Endothelial cell of umbilical vein (primary cell): ENCODE measurements around the gene TPCN1. TPM values are rescaled to one million over a fixed set of nuclear protein-coding genes. Genes with fewer than 3 reads are reported as not detected.

Experiments
- BruUV-seq: library from RNA; stranded (reverse); fragments of 400-500 nt; replicated peaks from 2 replicates; lab custom pipeline; 2021; lab: Mats Ljungman, UMichigan
- CTCF ChIA-PET: fragments of 300-600, 350-600 bp; sonication (Branson Sonifier 250); formaldehyde crosslinking; loops from one replicate; lab custom pipeline; 2021; ENCODE audit warnings: antibody characterized with exemption, inconsistent platforms; lab: Charles Lee
- POLR2A ChIA-PET: fragments of 300-600, 350-600 bp; sonication (Branson Sonifier 250); formaldehyde crosslinking; loops from one replicate; lab custom pipeline; 2021; ENCODE audit warnings: antibody characterized with exemption, inconsistent platforms; lab: Charles Lee
- DNase-seq: peaks from one replicate; pipeline ENCODE4 v3.0.0-alpha.2; 2011; ENCODE audit warnings: low read depth, low spot score
- FAIRE-seq: peaks from 2 replicates; lab custom pipeline; 2011; peaks lifted over from hg19 to GRCh38; lab: Jason Lieb, UNC
- H2AFZ ChIP-seq: 2 replicates; pipeline ENCODE4 v1.6.0; 2012; ENCODE audit warnings: low read depth, low read length, control low read depth, inconsistent platforms
- H3K27ac ChIP-seq: 2 replicates; pipeline ENCODE4 v1.5.1; 2011; ENCODE audit warnings: low read depth, mild to moderate bottlenecking, control low read depth, low read length, moderate library complexity; ENCODE audit not compliant: insufficient read depth
- H3K27me3 ChIP-seq, 2 experiments: 2 replicates each; pipeline versions ENCODE4 v1.6.0 to v1.6.1; 2011; ENCODE audit warnings: low read length in 2 of 2, mixed read lengths in 1 of 2; ENCODE audit not compliant: control insufficient read depth in 2 of 2, insufficient read depth in 2 of 2
- H3K36me3 ChIP-seq, 2 experiments: 2 replicates in 1 of 2; 3 replicates in 1 of 2; pipeline ENCODE4 v1.5.1; 2011; ENCODE audit warnings: low read length in 2 of 2, mild to moderate bottlenecking in 1 of 2, moderate library complexity in 1 of 2; ENCODE audit not compliant: control insufficient read depth in 2 of 2, insufficient read depth in 2 of 2; ENCODE audit errors: extremely low read depth in 1 of 2
- H3K4me1 ChIP-seq: 3 replicates; pipeline ENCODE4 v1.5.1; 2011; ENCODE audit warnings: mild to moderate bottlenecking, low read length; ENCODE audit not compliant: control insufficient read depth, insufficient read depth; ENCODE audit errors: extremely low read depth
- H3K4me2 ChIP-seq: 2 replicates; pipeline ENCODE4 v1.6.1; 2011; ENCODE audit warnings: low read length, control low read depth, mixed read lengths; ENCODE audit not compliant: insufficient read depth
- H3K4me3 ChIP-seq, 3 experiments: fragments of 200-600 bp in 1 of 3; sonication (generic), shearing (Covaris generic) in 1 of 3; replicated peaks in 1 of 3; 2 replicates each; pipeline ENCODE4 v1.5.1; 2011 to 2016; ENCODE audit warnings: control low read depth in 3 of 3, low read length in 3 of 3, mild to moderate bottlenecking in 2 of 3, inconsistent platforms in 1 of 3, low read depth in 1 of 3, moderate library complexity in 1 of 3; ENCODE audit not compliant: insufficient read depth in 1 of 3
- H3K79me2 ChIP-seq: 2 replicates; pipeline ENCODE4 v1.6.0; 2012; ENCODE audit warnings: low read length, inconsistent platforms; ENCODE audit not compliant: control insufficient read depth, insufficient read depth
- H3K9ac ChIP-seq: replicated peaks from 2 replicates; pipeline ENCODE3; 2011; ENCODE audit warnings: low read length, control low read depth; ENCODE audit not compliant: insufficient read depth; ENCODE audit errors: extremely low read depth
- H3K9me1 ChIP-seq: replicated peaks from 3 replicates; pipeline ENCODE4 v1.6.0; 2011; ENCODE audit warnings: mild to moderate bottlenecking, low read length; ENCODE audit not compliant: control insufficient read depth, insufficient read depth; ENCODE audit errors: extremely low read depth
- H3K9me3 ChIP-seq: replicated peaks from 2 replicates; pipeline ENCODE4 v1.5.1; 2012; ENCODE audit warnings: low read length, inconsistent platforms; ENCODE audit not compliant: control insufficient read depth, insufficient read depth
- H4K20me1 ChIP-seq: replicated peaks from 2 replicates; pipeline ENCODE3; 2011; ENCODE audit warnings: mild to moderate bottlenecking, low read length; ENCODE audit not compliant: control insufficient read depth, insufficient read depth; ENCODE audit errors: extremely low read depth
- CTCF ChIP-seq, 2 donors: IDR thresholded peaks; 1 replicate in 1 of 2; 2 replicates in 1 of 2; pipeline ENCODE4 v1.5.1; 2011; ENCODE audit warnings: low read length in 2 of 2, mild to moderate bottlenecking in 2 of 2, moderate library complexity in 2 of 2, control low read depth in 1 of 2, inconsistent platforms in 1 of 2, low read depth in 1 of 2; ENCODE audit not compliant: insufficient read depth in 1 of 2; ENCODE audit errors: extremely low read depth in 1 of 2
- EZH2 ChIP-seq: IDR thresholded peaks from 2 replicates; pipeline ENCODE4 v1.6.1; 2012; ENCODE audit warnings: borderline replicate concordance, low read depth, mild to moderate bottlenecking, moderate library complexity, low read length, inconsistent platforms; ENCODE audit not compliant: severe bottlenecking
- FOS ChIP-seq: IDR thresholded peaks from 2 replicates; pipeline ENCODE4 v1.6.1; 2011; ENCODE audit warnings: mild to moderate bottlenecking, low read length, moderate library complexity, borderline replicate concordance; ENCODE audit not compliant: insufficient read depth
- GATA2 ChIP-seq: IDR thresholded peaks from 2 replicates; pipeline ENCODE4 v1.7.0; 2011; ENCODE audit warnings: low read depth, mild to moderate bottlenecking, moderate library complexity, mixed read lengths, low read length; ENCODE audit not compliant: insufficient read length, insufficient read depth
- JUN ChIP-seq: IDR thresholded peaks from 2 replicates; pipeline ENCODE4 v1.6.1; 2011; ENCODE audit warnings: borderline replicate concordance, low read depth; ENCODE audit not compliant: insufficient read length, insufficient read depth
- MYC ChIP-seq: IDR thresholded peaks from one replicate; pipeline ENCODE4 v1.6.1; 2011; ENCODE audit warnings: mild to moderate bottlenecking, low read depth, low read length
- POLR2A ChIP-seq: IDR thresholded peaks from 2 replicates; pipeline ENCODE4 v1.6.1; 2012; ENCODE audit warnings: low read depth, mild to moderate bottlenecking, control low read depth, low read length
- POLR2AphosphoS5 ChIP-seq: IDR thresholded peaks from 2 replicates; pipeline ENCODE4 v1.6.1; 2012; ENCODE audit warnings: low read depth, mild to moderate bottlenecking, control low read depth, low read length, moderate library complexity; ENCODE audit not compliant: insufficient read depth
- dilution Hi-C: fragments of 300-500 bp; cut with MboI; formaldehyde crosslinking; loops from one replicate; pipeline ENCODE4 v1.15.0; 2019; ENCODE audit warnings: low sequenced_read_pairs; ENCODE audit not compliant: extremely low pct_ligation_motif_present
- intact Hi-C: fragments of 100-400 bp; cut with micrococcal nuclease; formaldehyde crosslinking; loops from one replicate; pipeline ENCODE4 v1.10.0; 2022
- polyA plus RNA-seq, 4 experiments: library from polyadenylated mRNA; depleted of rRNA in 3 of 4; stranded (reverse) in 3 of 4; unstranded in 1 of 4; fragments of >200 nt; gene quantifications; 2 replicates each; pipeline versions ENCODE4 v1.2.1 to v1.2.3, GENCODE V29; 2011 to 2012; ENCODE audit warnings: missing spikeins in 1 of 4
- total RNA-seq: library from RNA; stranded (reverse); gene quantifications from 2 replicates; pipeline ENCODE4 v1.2.3, GENCODE V29; 2021
- TF ChIP-seq, protein P1 (sequence below): IDR thresholded peaks from 2 replicates; pipeline ENCODE4 v1.6.1; 2011; ENCODE audit not compliant: insufficient read depth, insufficient read length

The TPCN1 gene
- total and polyA plus RNA-seq, 2 donors (not counting 3 experiments of a cell fraction or from before 2014, with no cell fraction given) = 19.5 to 28.3 TPM

DNA sequence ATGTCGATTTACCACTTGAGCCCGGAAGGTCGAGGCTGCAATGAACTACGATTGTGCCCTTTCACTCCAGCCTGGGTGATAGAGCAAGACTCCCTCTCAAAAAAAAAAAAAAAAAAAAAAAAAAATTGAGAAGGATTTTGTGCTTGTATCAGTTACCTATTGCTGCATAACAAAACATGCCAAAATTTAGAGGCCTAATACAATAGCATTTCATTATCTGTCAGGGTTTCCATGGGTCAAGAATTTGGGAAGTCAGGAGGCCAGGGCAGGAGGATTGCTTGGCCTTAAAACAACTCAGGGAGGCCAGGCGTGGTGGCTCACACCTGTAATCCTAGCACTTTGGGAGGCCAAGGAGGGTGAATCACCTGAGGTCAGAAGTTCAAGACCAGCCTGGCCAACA, 118.3 kb downstream of the TPCN1 start:
- no peaks in the 10 kb centered on the region for H3K9me1 ChIP-seq
- no peak for TF ChIP-seq FOS
- TF ChIP-seq GATA2 = no peak
- TF ChIP-seq POLR2AphosphoS5 = no peak
- TF ChIP-seq, protein P1, sequence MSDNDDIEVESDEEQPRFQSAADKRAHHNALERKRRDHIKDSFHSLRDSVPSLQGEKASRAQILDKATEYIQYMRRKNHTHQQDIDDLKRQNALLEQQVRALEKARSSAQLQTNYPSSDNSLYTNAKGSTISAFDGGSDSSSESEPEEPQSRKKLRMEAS = no peak
- no peak for TF ChIP-seq CTCF (IDR thresholded peaks at IDR 0.05; ENCODE audit: extremely low read depth in 1 of 2, insufficient read depth in 1 of 2, low read depth in 1 of 2, low read length in 2 of 2)
- H3K36me3 ChIP-seq = no peaks in the 10 kb centered on the region
- BruUV-seq = no TSS peak
- H3K79me2 ChIP-seq = peaks cover 1% of the 10 kb centered on the region
- H3K9ac ChIP-seq = no peak overlapping the region
- H3K4me2 ChIP-seq = no peak overlapping the region
- ChIA-PET CTCF (interaction anchor here (0.7 to 1.6 kb wide), 4 partner anchors 16 to 521 kb away, joined by 3 to 4 read pairs (median 3); no protein-coding TSS in a partner anchor), POLR2A (no interaction called here)
- no peaks in the 10 kb centered on the region for H3K9me3 ChIP-seq
- FAIRE-seq (no peak), DNase-seq (no peak)
- H4K20me1 ChIP-seq = no peaks in the 10 kb centered on the region
- intact Hi-C loops = loop anchor here (10.0 kb wide), 1 partner anchor 115 kb away; the partner anchor contains the start of gene TPCN1
- no peak overlapping the region for H3K4me3 ChIP-seq
- dilution Hi-C loops = no loop called here
- no peaks in the 10 kb centered on the region for H3K27me3 ChIP-seq
- no peak overlapping the region for H3K27ac ChIP-seq
- H2AFZ ChIP-seq = no peak overlapping the region
- peaks cover 3% of the 10 kb centered on the region for H3K4me1 ChIP-seq

- H3K27me3 ChIP-seq = no peaks in the 10 kb centered on the region
- no peaks in the 10 kb centered on the region for H3K9me1 ChIP-seq
- ChIA-PET CTCF (interaction anchor here (0.8 to 1.6 kb wide), 3 partner anchors 17 to 136 kb away, joined by 3 to 4 read pairs (median 3); no protein-coding TSS in a partner anchor), POLR2A (no interaction called here)
- intact Hi-C loops (no loop called here), dilution Hi-C loops (no loop called here)
- no peak overlapping the region for H3K9ac ChIP-seq
- peaks cover 3% of the 10 kb centered on the region for H3K4me1 ChIP-seq
- no peaks in the 10 kb centered on the region for H4K20me1 ChIP-seq
- no peaks in the 10 kb centered on the region for H3K36me3 ChIP-seq
- no peaks in the 10 kb centered on the region for H3K9me3 ChIP-seq
- H3K27ac ChIP-seq = no peak overlapping the region
- H3K4me2 ChIP-seq = no peak overlapping the region
- FAIRE-seq (no peak), DNase-seq (no peak)
- no TSS peak for BruUV-seq
- no peak overlapping the region for H2AFZ ChIP-seq
- no peaks in the 10 kb centered on the region for H3K79me2 ChIP-seq
- no peak overlapping the region for H3K4me3 ChIP-seq
- TF ChIP-seq EZH2 (no peak), POLR2AphosphoS5 (no peak), CTCF (IDR thresholded peaks at IDR 0.05; ENCODE audit: extremely low read depth in 1 of 2, insufficient read depth in 1 of 2, low read depth in 1 of 2, low read length in 2 of 2) (no peak), MYC (no peak), POLR2A (no peak), FOS (no peak), JUN (no peak), GATA2 (no peak)
- TF ChIP-seq, protein P1 = no peak
These were observed 118.8 kb downstream of the TPCN1 start for GRCh38 chr12:113340061-113340460.
